ENCODE data around the gene FAN1. TPM values are rescaled to one million over a fixed set of nuclear protein-coding genes. Genes with fewer than 3 reads are reported as not detected.
A peak's percentile ranks its signal among the peaks of the same experiment; 100 is the strongest.

Gene FAN1
- total RNA-seq, 1 donor from 2014 or later = 32.6 TPM

DNA sequence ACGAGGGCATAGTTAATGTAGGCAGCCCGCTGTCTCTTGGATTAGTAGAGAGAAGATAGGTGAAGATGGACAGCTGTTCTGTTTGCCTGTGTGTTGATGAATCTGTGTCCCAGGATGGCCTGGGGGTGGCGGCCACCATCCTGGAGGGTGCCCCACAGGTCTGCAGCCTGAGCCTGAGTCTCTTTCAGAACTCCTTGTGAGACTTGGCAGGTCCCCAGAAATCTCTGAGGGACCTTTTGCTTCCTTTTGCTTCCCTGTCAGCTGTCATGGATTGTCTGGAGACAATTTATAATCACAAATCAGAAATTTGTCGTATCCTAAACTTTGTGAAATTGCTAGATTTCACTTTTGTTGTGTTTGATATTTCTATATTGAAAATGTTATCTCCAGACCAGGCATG lies 17.4 kb downstream of the FAN1 start:
- DNase-seq = no peak

DNA sequence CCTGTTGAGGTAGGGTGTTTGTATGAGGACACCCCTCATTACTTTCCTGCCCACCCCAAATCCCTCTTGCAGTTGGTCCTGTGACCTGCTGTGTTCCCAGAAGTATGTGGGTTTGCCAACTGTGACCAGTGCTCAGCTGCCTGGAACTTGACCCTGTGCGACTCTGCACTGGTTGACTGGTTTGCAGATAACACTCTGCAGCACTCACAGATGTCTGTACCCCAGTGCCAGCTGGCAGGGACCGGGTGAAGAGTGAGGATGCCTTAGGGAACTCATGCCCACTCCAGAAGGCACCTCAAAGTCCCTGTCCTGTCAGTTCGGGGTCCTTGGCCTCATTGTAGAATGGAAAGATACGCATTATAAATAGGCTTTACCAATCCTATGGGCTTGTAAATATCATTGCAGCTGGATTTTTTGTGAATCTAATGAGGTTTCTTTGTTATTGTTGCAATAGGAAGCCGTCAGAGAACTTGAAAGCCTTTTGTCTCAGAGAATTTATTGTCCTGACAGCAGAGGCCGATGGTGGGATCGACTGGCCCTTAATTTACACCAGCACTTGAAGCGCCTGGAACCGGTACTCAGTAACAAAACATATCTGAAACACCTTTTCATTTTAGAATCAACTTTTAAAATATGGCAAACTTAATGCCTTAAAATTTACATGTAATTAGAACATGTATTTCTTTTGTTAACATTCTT lies 18.2 kb downstream of the FAN1 start:
- peak; percentile 41 for DNase-seq

DNA sequence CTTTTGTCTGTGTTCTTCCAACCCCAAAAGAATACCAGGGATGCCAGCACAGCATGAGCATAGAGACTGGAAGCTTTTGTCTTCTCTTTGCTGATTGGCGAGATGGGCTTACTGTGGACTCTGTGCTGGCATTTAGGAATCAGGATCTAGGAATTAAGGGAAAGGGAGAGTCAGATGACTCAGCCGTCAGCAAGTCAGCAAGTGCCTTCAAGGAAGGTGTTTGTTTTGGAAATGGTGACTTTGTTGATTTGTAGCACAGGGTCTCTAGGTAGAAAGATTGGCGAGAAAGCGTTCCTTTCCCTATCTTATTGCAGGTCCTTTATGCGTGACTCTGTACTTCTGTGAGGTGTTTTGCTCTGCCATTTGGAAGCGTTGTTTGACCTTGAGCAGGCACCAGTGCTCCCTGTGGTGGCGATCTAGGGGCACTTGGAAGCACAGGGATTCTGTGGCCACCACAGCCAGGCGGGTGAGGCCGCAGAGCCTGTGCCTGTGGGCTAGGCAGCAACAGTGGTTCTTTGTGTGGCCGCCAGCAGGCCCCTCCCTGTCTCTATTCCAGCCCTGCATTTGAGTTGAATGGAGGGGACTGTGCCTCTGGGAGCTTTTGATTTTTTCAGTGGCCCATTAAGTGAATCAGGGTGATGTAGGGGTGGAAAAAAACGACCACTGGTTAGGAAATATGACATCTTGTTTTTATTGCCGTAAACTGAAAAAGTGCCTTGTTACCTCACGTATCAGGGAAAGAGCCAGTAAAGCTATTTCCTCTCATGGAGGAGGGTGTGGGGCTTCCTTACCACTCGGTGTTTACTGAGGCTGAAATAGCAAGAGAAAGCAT lies 19.0 kb downstream of the FAN1 start:
- peak; percentile 74 for DNase-seq

DNA sequence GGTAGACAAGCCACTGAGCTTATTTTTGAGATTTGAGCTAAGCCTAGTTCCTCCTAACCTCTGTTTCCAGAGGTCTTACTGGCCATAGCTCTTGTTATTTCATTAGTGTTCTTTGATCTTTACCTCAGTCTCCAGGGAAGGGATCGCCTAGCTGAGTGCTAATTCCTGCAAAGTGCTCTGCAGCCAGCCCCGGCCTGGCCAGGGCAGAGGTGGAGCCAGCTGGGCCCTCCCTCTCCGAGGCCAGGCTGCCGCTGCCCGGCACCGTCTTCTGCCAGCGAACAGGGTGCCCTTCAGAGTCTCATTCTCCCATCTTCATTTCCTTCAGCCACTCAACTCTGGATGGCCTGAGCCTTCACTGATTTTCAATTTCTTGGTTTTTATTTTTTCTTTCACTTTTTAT lies 19.7 kb downstream of the FAN1 start:
- no peak for DNase-seq

DNA sequence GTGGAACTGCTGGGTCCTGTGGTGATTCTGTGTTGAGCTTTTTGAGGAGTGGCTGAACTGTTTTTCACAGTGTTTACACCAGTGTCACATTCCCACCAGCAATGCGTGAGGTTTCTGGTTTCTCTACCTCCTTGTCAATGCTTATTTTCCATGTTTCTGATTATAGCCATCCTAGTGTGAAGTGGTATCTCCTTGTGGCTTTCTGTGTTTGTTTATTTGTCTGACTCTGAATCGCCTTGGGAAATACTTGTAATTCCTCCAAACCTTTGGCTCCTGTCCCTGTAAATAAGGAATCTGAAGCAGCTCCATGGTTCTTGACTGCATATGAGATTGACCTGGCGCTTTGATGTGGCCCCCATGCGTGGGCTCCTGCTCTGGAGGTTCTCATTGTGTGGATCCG lies 20.6 kb downstream of the FAN1 start:
- DNase-seq = no peak

GRCh38 chr15:30925686-30926085 lies 22.0 kb downstream of the FAN1 start:
- DNase-seq = no peak

- no peak for DNase-seq
Observed at GRCh38 chr15:30926161-30926560, 22.4 kb downstream of the FAN1 start.

- DNase-seq = no peak
Observed at GRCh38 chr15:30927148-30927761, 23.5 kb downstream of the FAN1 start.

GRCh38 chr15:30928076-30928475 lies 24.4 kb downstream of the FAN1 start:
- no peak for DNase-seq

GRCh38 chr15:30929064-30929669 lies 25.5 kb downstream of the FAN1 start:
- DNase-seq = no peak

DNA sequence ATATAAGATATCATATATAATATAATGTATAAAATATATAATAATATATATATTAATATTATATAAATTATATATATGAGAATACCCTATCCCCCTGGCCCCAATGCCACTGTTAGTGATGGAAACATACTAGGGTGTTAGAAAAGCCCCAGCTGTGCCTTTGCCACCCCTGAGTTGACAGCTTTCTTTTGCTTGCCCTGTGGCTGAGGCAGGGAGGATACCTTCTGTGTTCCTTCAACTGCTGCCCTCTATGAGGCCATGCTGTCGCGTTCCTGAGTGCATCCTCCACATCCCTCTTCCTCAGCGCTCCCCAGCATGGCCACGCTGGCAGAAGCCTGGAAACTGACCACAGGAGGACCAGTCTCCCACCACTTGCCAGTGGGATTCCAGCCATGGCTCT lies 26.3 kb downstream of the FAN1 start:
- no peak for DNase-seq

DNA sequence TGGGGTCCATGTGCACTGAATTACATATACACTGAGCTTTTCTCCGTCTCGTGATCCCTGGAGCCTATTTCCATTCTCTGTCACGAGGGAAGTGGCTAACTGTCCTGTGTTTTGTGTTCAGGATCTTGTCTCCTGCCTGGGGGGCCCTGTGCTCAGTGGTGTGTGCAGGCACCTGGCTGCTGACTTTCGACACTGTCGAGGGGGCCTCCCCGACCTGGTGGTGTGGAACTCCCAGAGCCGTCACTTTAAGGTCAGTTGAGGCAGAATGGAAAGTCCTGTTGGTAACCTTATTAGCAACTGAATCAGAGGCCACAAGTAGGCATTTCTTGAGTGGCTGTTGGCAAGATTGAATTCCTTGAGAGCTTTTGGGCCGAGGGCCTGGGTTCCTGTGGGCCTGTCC lies 26.7 kb downstream of the FAN1 start:
- no peak for DNase-seq

- DNase-seq = no peak
Observed at GRCh38 chr15:30933293-30933692, 29.6 kb downstream of the FAN1 start.

DNA sequence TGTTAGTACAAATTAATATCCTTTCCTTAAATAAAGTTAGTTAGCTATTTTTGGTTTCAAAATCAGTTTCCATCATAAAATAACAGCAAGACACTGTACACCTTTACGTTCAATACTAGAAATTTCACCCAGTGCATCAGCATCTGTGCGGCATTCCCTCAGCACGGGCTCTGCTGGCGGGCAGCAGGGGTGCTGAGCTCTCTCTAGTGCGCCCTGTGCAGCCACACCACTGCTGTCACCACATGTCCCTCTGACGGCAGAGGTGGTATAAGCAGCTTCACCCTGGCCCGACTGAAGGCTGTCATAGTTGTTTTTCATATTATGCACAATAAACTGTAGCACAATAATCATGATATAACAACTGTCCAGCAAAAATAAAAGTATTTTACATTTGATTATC lies 35.4 kb downstream of the FAN1 start:
- DNase-seq = no peak

DNA sequence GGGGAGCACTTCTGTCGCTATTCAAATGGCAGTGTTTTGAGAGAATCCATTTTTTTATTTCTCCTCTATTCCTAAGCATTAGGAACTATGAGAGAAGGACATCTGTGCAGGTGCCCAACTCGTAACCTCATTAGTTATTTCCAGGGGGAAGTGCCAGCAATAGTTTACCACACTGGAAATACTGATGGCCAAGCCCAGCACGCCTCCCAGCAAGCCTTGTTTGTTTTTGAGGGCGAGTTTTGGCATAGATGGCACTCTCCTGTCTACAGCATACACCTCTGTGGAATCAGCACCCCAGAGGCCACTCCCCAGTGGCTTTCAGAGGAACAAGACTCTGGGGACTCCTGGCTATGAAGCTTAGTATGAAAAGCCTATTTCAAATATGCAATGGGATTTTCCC lies 36.6 kb downstream of the FAN1 start:
- no peak for DNase-seq

GRCh38 chr15:30941520-30941919 lies 37.8 kb downstream of the FAN1 start:
- no peak for DNase-seq

GRCh38 chr15:30943654-30944335 lies 40.1 kb downstream of the FAN1 start:
- no peak for DNase-seq

GRCh38 chr15:30953183-30953582 lies 49.5 kb downstream of the FAN1 start:
- no peak for DNase-seq

DNA sequence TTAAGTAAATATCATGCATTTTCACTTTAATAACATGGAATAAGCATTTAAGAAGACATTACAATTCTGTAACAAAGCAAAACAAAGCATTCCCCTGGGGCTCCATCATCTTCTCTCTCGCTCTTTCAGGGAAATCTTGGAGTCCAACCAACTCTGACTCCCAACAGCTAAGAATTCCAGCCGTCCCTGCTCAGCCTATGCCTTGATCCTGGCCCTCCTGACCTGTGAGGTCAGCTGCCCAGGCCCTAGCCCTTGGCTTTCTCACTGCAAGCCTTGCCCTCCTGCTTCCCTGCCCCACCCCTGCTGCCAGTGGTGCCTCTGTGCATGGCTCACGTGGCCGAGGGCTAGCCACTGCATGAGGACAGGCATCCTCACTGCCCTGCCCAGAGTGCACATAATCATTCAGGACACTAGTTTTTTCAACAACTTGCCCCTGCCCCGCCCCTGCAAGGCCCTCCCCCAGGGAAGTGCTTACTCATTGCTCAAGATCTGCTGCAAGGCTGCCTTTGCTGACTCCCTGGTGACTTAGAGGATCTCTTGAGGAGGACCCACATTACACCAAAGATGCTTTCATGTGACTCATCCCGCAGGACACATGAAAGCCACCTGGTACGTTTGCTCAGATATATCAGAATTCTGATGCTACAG lies 50.1 kb downstream of the FAN1 start:
- no peak for DNase-seq

DNA sequence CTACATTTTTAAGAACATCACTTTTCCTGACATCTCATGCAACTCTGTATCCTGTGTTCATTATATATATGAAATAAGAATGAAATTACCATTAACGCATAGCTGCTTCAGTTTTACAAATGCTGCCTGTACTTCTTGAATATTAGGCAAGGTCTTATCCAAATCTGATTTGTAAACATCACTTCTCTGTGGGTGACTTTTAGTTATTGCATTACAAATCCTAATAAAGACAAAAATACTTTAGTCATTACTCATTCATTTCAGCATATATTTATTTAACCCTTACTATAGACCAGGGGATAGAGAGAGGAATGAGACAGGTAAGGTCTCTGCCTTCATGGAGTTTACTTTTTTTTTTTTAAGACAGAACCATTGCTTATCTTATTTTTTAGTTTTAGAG lies 51.0 kb downstream of the FAN1 start:
- no peak for DNase-seq

DNA sequence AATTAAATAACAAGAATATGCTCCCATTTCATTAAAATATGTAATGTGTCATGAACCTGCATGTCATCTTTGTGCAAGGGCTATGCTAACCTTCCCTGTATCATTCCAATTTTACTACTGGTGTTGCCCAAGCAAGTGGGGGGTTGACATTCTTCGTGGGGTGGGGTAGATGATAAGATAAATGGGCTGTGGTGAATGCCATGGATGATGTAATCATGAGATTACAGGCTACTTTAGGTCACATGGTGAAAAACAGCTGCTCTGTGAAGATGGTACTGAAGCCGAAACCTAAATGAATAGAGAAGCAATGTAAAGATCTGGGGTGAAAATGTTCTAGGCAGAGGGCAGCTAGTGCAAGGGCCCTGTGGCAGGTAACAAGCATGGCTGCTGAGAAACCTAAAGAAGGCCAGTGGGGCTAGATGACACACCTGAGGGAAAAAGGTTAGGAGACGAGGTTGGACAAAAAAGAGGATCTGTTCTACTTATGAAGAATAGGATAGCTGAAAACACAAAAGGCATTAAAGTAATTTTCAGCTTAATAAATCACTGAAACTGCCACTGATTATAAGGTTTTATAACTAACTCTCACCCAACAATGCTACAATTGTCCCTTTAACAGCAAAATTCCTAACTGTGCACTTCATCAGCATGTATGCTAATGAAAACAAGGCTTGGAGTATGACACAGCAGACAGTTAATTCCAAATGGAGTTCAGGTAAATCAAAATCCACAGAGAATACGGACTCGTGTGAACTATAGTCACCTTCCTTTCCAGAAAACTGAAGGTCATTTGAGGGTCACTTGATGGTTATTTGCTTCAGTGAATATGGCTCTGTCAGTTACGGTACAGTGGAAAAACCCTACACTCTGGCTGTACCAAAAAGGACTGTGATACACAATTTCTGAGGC lies 52.8 kb downstream of the FAN1 start:
- DNase-seq = no peak
